GM23338 (cell line): Measurements from ENCODE around the gene DLG3.

ENCODE experiments used
- CREB1 ChIP-seq: fragments of 250-450 bp; sonication (Bioruptor Pico); IDR thresholded peaks from 2 replicates; pipeline ENCODE4 v1.5.0; 2020; ENCODE audit warnings: low read depth, mild to moderate bottlenecking, moderate library complexity
- CTCF ChIP-seq, 2 experiments: fragments of 200-600 bp in 1 of 2; sonication (generic) in 1 of 2; conservative IDR thresholded peaks; 2 replicates each; pipeline versions ENCODE4 v1.5.1 to v1.6.1; 2016 to 2017; ENCODE audit warnings: antibody characterized with exemption in 2 of 2, low read depth in 2 of 2, mild to moderate bottlenecking in 2 of 2, moderate library complexity in 1 of 2
- EZH2 ChIP-seq: fragments of 200-600 bp; sonication (generic); IDR thresholded peaks from one replicate; pipeline ENCODE4 v1.8.0; 2017; ENCODE audit warnings: antibody characterized with exemption, mild to moderate bottlenecking, low read depth; ENCODE audit not compliant: unreplicated experiment
- EZH2phosphoT487 ChIP-seq: fragments of 200-600 bp; sonication (generic); IDR thresholded peaks from one replicate; pipeline ENCODE4 v1.8.1; 2018; ENCODE audit warnings: antibody characterized with exemption; ENCODE audit not compliant: unreplicated experiment
- POLR2AphosphoS5 ChIP-seq: IDR thresholded peaks from 2 replicates; pipeline ENCODE4 v1.6.1; 2016; ENCODE audit warnings: antibody characterized with exemption, low read depth
- REST ChIP-seq: IDR thresholded peaks from one replicate; pipeline ENCODE4 v1.6.1; 2018; ENCODE audit warnings: antibody characterized with exemption; ENCODE audit not compliant: unreplicated experiment

- TF ChIP-seq CTCF (conservative IDR thresholded peaks at IDR 0.05; ENCODE audit: low read depth in 2 of 2): no peak
- no peak for TF ChIP-seq CREB1
- no peak for TF ChIP-seq EZH2phosphoT487
- no peak for TF ChIP-seq POLR2AphosphoS5
- TF ChIP-seq EZH2: no peak
- no peak for TF ChIP-seq REST
These were observed 22.3 kb downstream of the DLG3 start for GRCh38 chrX:70466968-70467367.
